Vagina (tissue), 2 donors: ENCODE measurements around the gene HECTD3.

Source experiments
- CTCF ChIP-seq, 3 experiments: fragments of 450-650 bp in 2 of 3; fragments of 200-600 bp in 1 of 3; sonication (generic) in 1 of 3; IDR thresholded peaks; one replicate each; pipeline ENCODE4 v1.5.1; 2017 to 2019; ENCODE audit warnings: antibody characterized with exemption in 3 of 3, mild to moderate bottlenecking in 2 of 3, moderate library complexity in 2 of 3
- POLR2A ChIP-seq, 2 donors: fragments of 450-650 bp; IDR thresholded peaks; one replicate each; pipeline ENCODE4 v1.6.1; 2017; ENCODE audit warnings: antibody characterized with exemption in 2 of 2, mild to moderate bottlenecking in 2 of 2, moderate library complexity in 2 of 2
- POLR2AphosphoS5 ChIP-seq, 2 donors: sonication (generic); formaldehyde crosslinking; IDR thresholded peaks; one replicate each; pipeline ENCODE4 v1.9.0; 2017; ENCODE audit warnings: antibody characterized with exemption in 2 of 2, mild to moderate bottlenecking in 2 of 2, low read depth in 1 of 2; ENCODE audit not compliant: insufficient read depth in 1 of 2

- TF ChIP-seq CTCF (IDR thresholded peaks at IDR 0.05) = no peak
- TF ChIP-seq POLR2A (IDR thresholded peaks at IDR 0.05) = no peak
- no peak for TF ChIP-seq POLR2AphosphoS5 (IDR thresholded peaks at IDR 0.05; ENCODE audit: insufficient read depth in 1 of 2, low read depth in 1 of 2)
Observed at GRCh38 chr1:45033356-45033755, 22.2 kb upstream of the HECTD3 start.
